HepG2 (cell line): ENCODE measurements around the gene SSH3. TPM values are rescaled to one million over a fixed set of nuclear protein-coding genes. Genes with fewer than 3 reads are reported as not detected.

ENCODE experiments used
- E2F1 ChIP-seq: sonication (generic); formaldehyde crosslinking; IDR thresholded peaks from 2 replicates; pipeline ENCODE4 v1.5.0; 2020; ENCODE audit warnings: missing genetic modification reagents
- ETV5 ChIP-seq: IDR thresholded peaks from 2 replicates; pipeline ENCODE4 v1.6.1; 2018; ENCODE audit warnings: missing biosample characterization, missing genetic modification reagents, inconsistent platforms, borderline replicate concordance
- RXRB ChIP-seq: IDR thresholded peaks from 2 replicates; pipeline ENCODE4 v1.6.1; 2016; ENCODE audit warnings: borderline replicate concordance, missing genetic modification reagents, missing compliant biosample characterization
- TOPORS ChIP-seq: sonication (generic); formaldehyde crosslinking; IDR thresholded peaks from 2 replicates; pipeline ENCODE4 v1.8.0; 2023; ENCODE audit warnings: mild to moderate bottlenecking, missing genetic modification reagents
- ZNF318 ChIP-seq: sonication (generic); formaldehyde crosslinking; IDR thresholded peaks from 2 replicates; pipeline ENCODE4 v1.4.0; 2020; ENCODE audit warnings: mild to moderate bottlenecking, missing genetic modification reagents
- ZNF430 ChIP-seq: sonication (generic); formaldehyde crosslinking; IDR thresholded peaks from 2 replicates; pipeline ENCODE4 v1.9.0; 2021; ENCODE audit warnings: mild to moderate bottlenecking, missing genetic modification reagents
- ZNF615 ChIP-seq: sonication (generic); formaldehyde crosslinking; IDR thresholded peaks from 2 replicates; pipeline ENCODE4 v1.5.0; 2020; ENCODE audit warnings: mild to moderate bottlenecking, missing genetic modification reagents, borderline replicate concordance
- ZSCAN25 ChIP-seq: sonication (generic); formaldehyde crosslinking; IDR thresholded peaks from 2 replicates; pipeline ENCODE4 v1.8.0; 2022; ENCODE audit warnings: mild to moderate bottlenecking, missing genetic modification reagents
- polyA plus RNA-seq, 8 experiments: library from polyadenylated mRNA; depleted of rRNA in 3 of 8; stranded (reverse) in 7 of 8; unstranded in 1 of 8; fragments of >200 nt; fragmentation: Illumina TruSeq in 4 of 8; extraction: Trizol in 4 of 8; gene quantifications; 2 replicates each; pipeline versions ENCODE4 v1.2.1 to v1.2.3, GENCODE V29; 2011 to 2016; ENCODE audit warnings: low read depth in 4 of 8, missing spikeins in 1 of 8, mixed read lengths in 1 of 8; ENCODE audit not compliant: insufficient read depth in 1 of 8
- total RNA-seq, 5 experiments: library from RNA; depleted of rRNA; stranded (reverse); fragments of >200 nt; fragmentation: Illumina TruSeq; extraction: Trizol; gene quantifications; 2 replicates each; pipeline ENCODE4 v1.2.3, GENCODE V29; 2016; ENCODE audit warnings: low read depth in 1 of 5
- TF ChIP-seq, protein P1 (sequence below), 2 experiments: fragments of 450-650 bp in 1 of 2; sonication (generic) in 1 of 2; formaldehyde crosslinking in 1 of 2; IDR thresholded peaks; 2 replicates each; pipeline versions ENCODE4 v1.6.1 to v1.8.0; 2016 to 2022; ENCODE audit warnings: antibody characterized with exemption in 1 of 2, mild to moderate bottlenecking in 1 of 2, missing genetic modification reagents in 1 of 2

The SSH3 gene
- total and polyA plus RNA-seq, 2 of the 13 experiments (the other 11 are each of a cell fraction or from before 2014, with no cell fraction given), result 12.4 to 18.8 TPM

- TF ChIP-seq ZNF318 (CRISPR knock-in tag) (no peak), ZNF615 (CRISPR knock-in tag) (no peak), TOPORS (0 out of 2 replicates have a peak, but pooled peaks have one; percentile 4), E2F1 (CRISPR knock-in tag) (peak; percentile 44; the same call in 1 of the 2 replicates), RXRB (CRISPR knock-in tag) (0 out of 2 replicates have a peak, but pooled peaks have one; percentile 10), ZSCAN25 (CRISPR knock-in tag) (peak; percentile 53), ZNF430 (CRISPR knock-in tag) (peak; percentile 2; the same call in 1 of the 2 replicates), ETV5 (no peak; the same call in 1 of the 2 replicates)
- TF ChIP-seq, protein P1, sequence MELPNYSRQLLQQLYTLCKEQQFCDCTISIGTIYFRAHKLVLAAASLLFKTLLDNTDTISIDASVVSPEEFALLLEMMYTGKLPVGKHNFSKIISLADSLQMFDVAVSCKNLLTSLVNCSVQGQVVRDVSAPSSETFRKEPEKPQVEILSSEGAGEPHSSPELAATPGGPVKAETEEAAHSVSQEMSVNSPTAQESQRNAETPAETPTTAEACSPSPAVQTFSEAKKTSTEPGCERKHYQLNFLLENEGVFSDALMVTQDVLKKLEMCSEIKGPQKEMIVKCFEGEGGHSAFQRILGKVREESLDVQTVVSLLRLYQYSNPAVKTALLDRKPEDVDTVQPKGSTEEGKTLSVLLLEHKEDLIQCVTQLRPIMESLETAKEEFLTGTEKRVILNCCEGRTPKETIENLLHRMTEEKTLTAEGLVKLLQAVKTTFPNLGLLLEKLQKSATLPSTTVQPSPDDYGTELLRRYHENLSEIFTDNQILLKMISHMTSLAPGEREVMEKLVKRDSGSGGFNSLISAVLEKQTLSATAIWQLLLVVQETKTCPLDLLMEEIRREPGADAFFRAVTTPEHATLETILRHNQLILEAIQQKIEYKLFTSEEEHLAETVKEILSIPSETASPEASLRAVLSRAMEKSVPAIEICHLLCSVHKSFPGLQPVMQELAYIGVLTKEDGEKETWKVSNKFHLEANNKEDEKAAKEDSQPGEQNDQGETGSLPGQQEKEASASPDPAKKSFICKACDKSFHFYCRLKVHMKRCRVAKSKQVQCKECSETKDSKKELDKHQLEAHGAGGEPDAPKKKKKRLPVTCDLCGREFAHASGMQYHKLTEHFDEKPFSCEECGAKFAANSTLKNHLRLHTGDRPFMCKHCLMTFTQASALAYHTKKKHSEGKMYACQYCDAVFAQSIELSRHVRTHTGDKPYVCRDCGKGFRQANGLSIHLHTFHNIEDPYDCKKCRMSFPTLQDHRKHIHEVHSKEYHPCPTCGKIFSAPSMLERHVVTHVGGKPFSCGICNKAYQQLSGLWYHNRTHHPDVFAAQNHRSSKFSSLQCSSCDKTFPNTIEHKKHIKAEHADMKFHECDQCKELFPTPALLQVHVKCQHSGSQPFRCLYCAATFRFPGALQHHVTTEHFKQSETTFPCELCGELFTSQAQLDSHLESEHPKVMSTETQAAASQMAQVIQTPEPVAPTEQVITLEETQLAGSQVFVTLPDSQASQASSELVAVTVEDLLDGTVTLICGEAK (IDR thresholded peaks at IDR 0.05), result no peak
- TF ChIP-seq, protein P1 (CRISPR knock-in tag; IDR thresholded peaks at IDR 0.05), result no peak
Observed at GRCh38 chr11:67303132-67303834, at the start of gene SSH3 (continued).
